GM12873 (cell line): Measurements from ENCODE around the gene ADPRM.

Source experiments
- CTCF ChIP-seq: IDR thresholded peaks from 2 replicates; pipeline ENCODE4 v1.5.1; 2012; ENCODE audit warnings: low read depth, mild to moderate bottlenecking, moderate library complexity, low read length, control low read depth; ENCODE audit not compliant: insufficient read depth; ENCODE audit errors: missing control alignments

ADPRM gene

GRCh38 chr17:10657148-10657547 is 40.2 kb upstream of the ADPRM start, which contains the start of gene MYH3:
TSS of gene MYH3 (minus strand) at chr17:10657309. CDS start at chr17:10655064, 2,245 bp downstream.
- TF ChIP-seq CTCF, result no peak

DNA sequence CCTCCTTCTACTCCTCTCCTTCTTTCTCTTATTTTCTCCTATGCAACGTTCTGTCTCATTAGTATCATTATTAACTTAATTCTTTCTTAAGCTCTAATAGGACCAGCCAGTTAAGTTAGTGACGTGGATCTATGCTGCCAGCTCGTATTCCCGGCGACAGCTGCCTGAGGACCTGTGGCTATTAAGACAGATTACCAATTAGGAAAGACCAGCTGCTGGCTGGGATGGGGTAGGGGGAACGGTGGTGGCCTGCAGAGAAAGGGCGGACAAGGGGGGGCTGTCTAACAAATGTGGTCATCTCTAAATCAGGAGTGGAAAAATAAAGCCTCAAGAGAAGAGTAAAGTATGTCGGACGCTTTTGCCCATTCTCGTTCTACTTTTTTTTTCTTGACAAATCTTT is 39.5 kb upstream of the ADPRM start:
- TF ChIP-seq CTCF, result no peak

GRCh38 chr17:10661437-10661836 is 36.0 kb upstream of the ADPRM start:
- TF ChIP-seq CTCF, result no peak

DNA sequence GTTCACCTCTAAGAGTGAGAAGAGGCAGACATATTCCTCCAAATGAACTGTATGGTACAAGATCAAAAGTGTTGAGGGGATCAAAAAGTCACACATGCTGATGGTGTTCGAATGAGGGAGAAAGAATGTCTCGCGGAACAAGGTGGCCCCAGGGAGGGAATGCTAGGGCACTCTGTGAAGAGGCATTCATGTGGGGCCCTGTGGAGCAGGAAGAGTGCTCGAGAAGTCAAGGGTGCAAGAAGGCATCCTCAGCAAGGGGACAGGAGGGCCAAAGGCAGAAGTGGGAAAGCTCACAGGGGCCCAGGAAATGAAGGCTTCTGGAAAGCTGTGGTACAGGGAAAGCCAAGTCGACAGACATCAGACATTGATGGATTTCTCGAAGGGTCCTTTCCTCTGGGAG is 34.2 kb upstream of the ADPRM start:
- no peak for TF ChIP-seq CTCF

- no peak for TF ChIP-seq CTCF
These were observed 32.8 kb upstream of the ADPRM start for GRCh38 chr17:10664571-10664970.

GRCh38 chr17:10666906-10667305 is 30.5 kb upstream of the ADPRM start:
- no peak for TF ChIP-seq CTCF

GRCh38 chr17:10668775-10669174 is 28.6 kb upstream of the ADPRM start:
- no peak for TF ChIP-seq CTCF
